ENCODE results near the gene FAM118A.
"Not testable (repeated sequence)": the region's sequence is repeated elsewhere in the genome, so short reads cannot be mapped to it uniquely, and the experiment has no call there.

FAM118A gene

GRCh38 chr22:45294030-45294429, 15.7 kb upstream of the FAM118A start:
- H3K27ac ChIP-seq (ENCODE audit: low read length), result no peak overlapping the region
- no peaks in the 10 kb centered on the region for H3K79me2 ChIP-seq (ENCODE audit: insufficient read depth, low read length)
- no peaks in the 10 kb centered on the region for H3K36me3 ChIP-seq (ENCODE audit: insufficient read depth, low read length)
- DNase-seq (no peak), ATAC-seq (ENCODE audit: insufficient read depth, low read depth) (no peak)
- H3K4me3 ChIP-seq (ENCODE audit: low read depth in 1 of 2, low read length in 2 of 2), result no peak overlapping the region
- no peaks in the 10 kb centered on the region for H4K20me1 ChIP-seq (ENCODE audit: insufficient read depth, low read length)
- no peak overlapping the region for H2AFZ ChIP-seq (ENCODE audit: low read depth, low read length)
- H3K27me3 ChIP-seq (ENCODE audit: insufficient read depth, low read length, poor library complexity), result peaks cover 6% of the 10 kb centered on the region
- H3K9ac ChIP-seq (ENCODE audit: low read depth, low read length), result no peak overlapping the region
- no peaks in the 10 kb centered on the region for H3K4me1 ChIP-seq (ENCODE audit: insufficient read depth, low read length)
- no peak overlapping the region for H3K4me2 ChIP-seq (ENCODE audit: insufficient read depth, low read length)
- H3K9me3 ChIP-seq (ENCODE audit: insufficient read depth, low read length, severe bottlenecking), result no peaks in the 10 kb centered on the region
- TF ChIP-seq EZH2 (IDR thresholded peaks at IDR 0.05; ENCODE audit: borderline replicate concordance, low read depth, low read length, severe bottlenecking), result no peak
- TF ChIP-seq, protein P1, sequence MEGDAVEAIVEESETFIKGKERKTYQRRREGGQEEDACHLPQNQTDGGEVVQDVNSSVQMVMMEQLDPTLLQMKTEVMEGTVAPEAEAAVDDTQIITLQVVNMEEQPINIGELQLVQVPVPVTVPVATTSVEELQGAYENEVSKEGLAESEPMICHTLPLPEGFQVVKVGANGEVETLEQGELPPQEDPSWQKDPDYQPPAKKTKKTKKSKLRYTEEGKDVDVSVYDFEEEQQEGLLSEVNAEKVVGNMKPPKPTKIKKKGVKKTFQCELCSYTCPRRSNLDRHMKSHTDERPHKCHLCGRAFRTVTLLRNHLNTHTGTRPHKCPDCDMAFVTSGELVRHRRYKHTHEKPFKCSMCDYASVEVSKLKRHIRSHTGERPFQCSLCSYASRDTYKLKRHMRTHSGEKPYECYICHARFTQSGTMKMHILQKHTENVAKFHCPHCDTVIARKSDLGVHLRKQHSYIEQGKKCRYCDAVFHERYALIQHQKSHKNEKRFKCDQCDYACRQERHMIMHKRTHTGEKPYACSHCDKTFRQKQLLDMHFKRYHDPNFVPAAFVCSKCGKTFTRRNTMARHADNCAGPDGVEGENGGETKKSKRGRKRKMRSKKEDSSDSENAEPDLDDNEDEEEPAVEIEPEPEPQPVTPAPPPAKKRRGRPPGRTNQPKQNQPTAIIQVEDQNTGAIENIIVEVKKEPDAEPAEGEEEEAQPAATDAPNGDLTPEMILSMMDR (IDR thresholded peaks at IDR 0.05; ENCODE audit: borderline replicate concordance, extremely low read depth, low read length, poor library complexity, severe bottlenecking), result no peak

GRCh38 chr22:45295004-45295403, 14.7 kb upstream of the FAM118A start:
- not testable (repeated sequence) for DNase-seq; H4K20me1 ChIP-seq (ENCODE audit: insufficient read depth, low read length); H3K4me3 ChIP-seq (ENCODE audit: low read depth in 1 of 2, low read length in 2 of 2); H3K4me2 ChIP-seq (ENCODE audit: insufficient read depth, low read length); H3K27me3 ChIP-seq (ENCODE audit: insufficient read depth, low read length, poor library complexity); H3K27ac ChIP-seq (ENCODE audit: low read length); H3K9me3 ChIP-seq (ENCODE audit: insufficient read depth, low read length, severe bottlenecking); ATAC-seq (ENCODE audit: insufficient read depth, low read depth); H3K79me2 ChIP-seq (ENCODE audit: insufficient read depth, low read length); H3K4me1 ChIP-seq (ENCODE audit: insufficient read depth, low read length); H3K9ac ChIP-seq (ENCODE audit: low read depth, low read length); H2AFZ ChIP-seq (ENCODE audit: low read depth, low read length); H3K36me3 ChIP-seq (ENCODE audit: insufficient read depth, low read length)

- Histone ChIP-seq H3K4me2 (ENCODE audit: insufficient read depth, low read length) (no peak overlapping the region), H3K9ac (ENCODE audit: low read depth, low read length) (no peak overlapping the region), H3K4me1 (ENCODE audit: insufficient read depth, low read length) (no peaks in the 10 kb centered on the region), H3K4me3 (ENCODE audit: low read depth in 1 of 2, low read length in 2 of 2) (no peak overlapping the region), H3K36me3 (ENCODE audit: insufficient read depth, low read length) (no peaks in the 10 kb centered on the region), H3K79me2 (ENCODE audit: insufficient read depth, low read length) (no peaks in the 10 kb centered on the region), H4K20me1 (ENCODE audit: insufficient read depth, low read length) (no peaks in the 10 kb centered on the region), H3K9me3 (ENCODE audit: insufficient read depth, low read length, severe bottlenecking) (no peaks in the 10 kb centered on the region), H2AFZ (ENCODE audit: low read depth, low read length) (no peak overlapping the region), H3K27me3 (ENCODE audit: insufficient read depth, low read length, poor library complexity) (peaks cover 12% of the 10 kb centered on the region), H3K27ac (ENCODE audit: low read length) (no peak overlapping the region)
- ATAC-seq (ENCODE audit: insufficient read depth, low read depth) (no peak), DNase-seq (no peak)
- TF ChIP-seq, protein P1 (IDR thresholded peaks at IDR 0.05; ENCODE audit: borderline replicate concordance, extremely low read depth, low read length, poor library complexity, severe bottlenecking), result no peak
- no peak for TF ChIP-seq EZH2 (IDR thresholded peaks at IDR 0.05; ENCODE audit: borderline replicate concordance, low read depth, low read length, severe bottlenecking)
These were observed 14.2 kb upstream of the FAM118A start for GRCh38 chr22:45295492-45295891.

DNA sequence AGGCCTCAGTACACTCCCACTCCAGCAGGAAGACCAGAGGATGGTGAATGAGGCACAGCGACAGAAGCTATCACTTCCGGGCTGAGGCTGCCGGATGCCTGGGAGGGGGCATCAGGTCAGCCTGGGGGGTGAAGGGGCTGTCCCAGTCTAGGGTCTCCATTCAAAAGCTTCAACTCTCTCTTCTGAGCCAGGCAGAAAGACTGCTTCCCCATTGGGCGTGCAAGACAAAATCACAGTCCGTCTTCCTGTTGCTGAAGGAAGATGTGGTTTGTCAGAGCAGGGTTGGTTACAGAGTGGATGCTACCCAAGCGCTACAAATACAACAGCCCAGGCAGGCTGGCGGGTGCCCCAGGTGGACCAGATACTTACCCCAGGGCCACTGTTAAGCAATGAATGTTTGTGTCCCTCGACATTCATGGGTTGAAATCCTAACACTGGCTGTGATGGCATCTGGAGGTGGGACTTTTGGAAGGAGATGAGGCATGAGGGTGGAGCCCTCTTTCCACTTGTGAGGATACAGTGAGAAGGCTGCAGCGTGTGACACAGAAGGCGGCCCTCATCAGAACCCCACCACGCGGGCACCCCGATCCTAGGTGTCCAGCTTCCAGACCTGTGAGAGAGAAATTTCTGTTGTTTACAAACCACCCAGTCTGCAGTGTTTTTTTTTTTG, 13.0 kb upstream of the FAM118A start:
- Histone ChIP-seq H3K4me3 (ENCODE audit: low read depth in 1 of 2, low read length in 2 of 2) (no peak overlapping the region), H4K20me1 (ENCODE audit: insufficient read depth, low read length) (no peaks in the 10 kb centered on the region), H3K4me2 (ENCODE audit: insufficient read depth, low read length) (no peak overlapping the region), H3K27ac (ENCODE audit: low read length) (no peak overlapping the region), H3K79me2 (ENCODE audit: insufficient read depth, low read length) (no peaks in the 10 kb centered on the region), H3K9ac (ENCODE audit: low read depth, low read length) (no peak overlapping the region), H3K9me3 (ENCODE audit: insufficient read depth, low read length, severe bottlenecking) (no peaks in the 10 kb centered on the region), H3K27me3 (ENCODE audit: insufficient read depth, low read length, poor library complexity) (peaks cover 14% of the 10 kb centered on the region), H2AFZ (ENCODE audit: low read depth, low read length) (no peak overlapping the region; the same call in 1 of the 2 replicates), H3K36me3 (ENCODE audit: insufficient read depth, low read length) (no peaks in the 10 kb centered on the region), H3K4me1 (ENCODE audit: insufficient read depth, low read length) (no peaks in the 10 kb centered on the region)
- no peak for TF ChIP-seq EZH2 (IDR thresholded peaks at IDR 0.05; ENCODE audit: borderline replicate concordance, low read depth, low read length, severe bottlenecking)
- TF ChIP-seq, protein P1 (IDR thresholded peaks at IDR 0.05; ENCODE audit: borderline replicate concordance, extremely low read depth, low read length, poor library complexity, severe bottlenecking), result no peak
- DNase-seq, result peak; percentile 21
- ATAC-seq (ENCODE audit: insufficient read depth, low read depth), result peak; percentile 81

Data from DND-41 (cell line).